Peyer's patch (tissue), 4 donors: ENCODE data around the gene DHDH. TPM values are rescaled to one million over a fixed set of nuclear protein-coding genes. Genes with fewer than 3 reads are reported as not detected.

Experiments
- DNase-seq, 3 donors: peaks; one replicate each; pipeline ENCODE4 v3.0.0-alpha.2; 2017 to 2019
- H3K27ac ChIP-seq, 4 donors: fragments of 200-600 bp; sonication (generic); one replicate each; pipeline ENCODE4 v1.5.1; 2016 to 2019
- H3K27me3 ChIP-seq, 2 donors: fragments of 200-600 bp; sonication (generic); one replicate each; pipeline ENCODE4 v1.5.1; 2019
- H3K36me3 ChIP-seq, 3 donors: fragments of 200-600 bp; sonication (generic); one replicate each; pipeline ENCODE4 v1.5.1; 2016 to 2019
- H3K4me1 ChIP-seq, 4 donors: fragments of 200-600 bp; sonication (generic); one replicate each; pipeline ENCODE4 v1.5.1; 2016 to 2019
- H3K4me3 ChIP-seq, 4 donors: fragments of 200-600 bp; sonication (generic); 1 replicate in 3 of 4; 2 replicates in 1 of 4; pipeline ENCODE4 v1.5.1; 2016 to 2019; ENCODE audit warnings: mild to moderate bottlenecking in 1 of 4
- H3K9me3 ChIP-seq, 4 donors: fragments of 200-600 bp; sonication (generic); one replicate each; pipeline ENCODE4 v1.5.1; 2016 to 2019; ENCODE audit warnings: mild to moderate bottlenecking in 1 of 4
- POLR2A ChIP-seq, 2 donors: fragments of 450-650 bp; IDR thresholded peaks; one replicate each; pipeline ENCODE4 v1.5.1; 2017; ENCODE audit warnings: antibody characterized with exemption in 2 of 2, mild to moderate bottlenecking in 2 of 2, moderate library complexity in 2 of 2
- total RNA-seq, 4 donors: library from RNA; depleted of rRNA; stranded (reverse); fragments of >200 nt; gene quantifications; one replicate each; pipeline ENCODE4 v1.1.0, GENCODE V29; 2016
- TF ChIP-seq, protein P1 (sequence below), 6 experiments: fragments of 450-650 bp in 4 of 6; fragments of 200-600 bp in 2 of 6; sonication (generic) in 1 of 6; IDR thresholded peaks; one replicate each; pipeline ENCODE4 v1.5.1; 2017 to 2019; ENCODE audit warnings: antibody characterized with exemption in 6 of 6, mild to moderate bottlenecking in 3 of 6, moderate library complexity in 1 of 6

The DHDH gene
- total RNA-seq, 4 donors from 2014 or later, result 14.6 to 55.5 (median 45.9) TPM; not detected in 1

- Histone ChIP-seq H3K27ac (no peak overlapping the region), H3K4me1 (no peaks in the 10 kb centered on the region), H3K9me3 (no peaks in the 10 kb centered on the region), H3K36me3 (peaks cover 0 to 63% (median 0%) of the 10 kb centered on the region in 3 donors), H3K27me3 (no peaks in the 10 kb centered on the region), H3K4me3 (no peak overlapping the region)
- TF ChIP-seq, protein P1, sequence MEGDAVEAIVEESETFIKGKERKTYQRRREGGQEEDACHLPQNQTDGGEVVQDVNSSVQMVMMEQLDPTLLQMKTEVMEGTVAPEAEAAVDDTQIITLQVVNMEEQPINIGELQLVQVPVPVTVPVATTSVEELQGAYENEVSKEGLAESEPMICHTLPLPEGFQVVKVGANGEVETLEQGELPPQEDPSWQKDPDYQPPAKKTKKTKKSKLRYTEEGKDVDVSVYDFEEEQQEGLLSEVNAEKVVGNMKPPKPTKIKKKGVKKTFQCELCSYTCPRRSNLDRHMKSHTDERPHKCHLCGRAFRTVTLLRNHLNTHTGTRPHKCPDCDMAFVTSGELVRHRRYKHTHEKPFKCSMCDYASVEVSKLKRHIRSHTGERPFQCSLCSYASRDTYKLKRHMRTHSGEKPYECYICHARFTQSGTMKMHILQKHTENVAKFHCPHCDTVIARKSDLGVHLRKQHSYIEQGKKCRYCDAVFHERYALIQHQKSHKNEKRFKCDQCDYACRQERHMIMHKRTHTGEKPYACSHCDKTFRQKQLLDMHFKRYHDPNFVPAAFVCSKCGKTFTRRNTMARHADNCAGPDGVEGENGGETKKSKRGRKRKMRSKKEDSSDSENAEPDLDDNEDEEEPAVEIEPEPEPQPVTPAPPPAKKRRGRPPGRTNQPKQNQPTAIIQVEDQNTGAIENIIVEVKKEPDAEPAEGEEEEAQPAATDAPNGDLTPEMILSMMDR (IDR thresholded peaks at IDR 0.05), result no peak
- no peak for TF ChIP-seq POLR2A (IDR thresholded peaks at IDR 0.05)
- no peak for DNase-seq
These were observed 43.6 kb downstream of the DHDH start for GRCh38 chr19:48977061-48977460.

GRCh38 chr19:48982280-48982679, 48.8 kb downstream of the DHDH start:
- Histone ChIP-seq H3K27me3 (no peaks in the 10 kb centered on the region), H3K9me3 (no peaks in the 10 kb centered on the region), H3K36me3 (peaks cover 0 to 54% (median 0%) of the 10 kb centered on the region in 3 donors), H3K27ac (no peak overlapping the region), H3K4me1 (no peaks in the 10 kb centered on the region), H3K4me3 (no peak overlapping the region)
- TF ChIP-seq POLR2A (IDR thresholded peaks at IDR 0.05), result no peak
- TF ChIP-seq, protein P1 (IDR thresholded peaks at IDR 0.05), result no peak
- no peak for DNase-seq

GRCh38 chr19:48985711-48986110, 52.2 kb downstream of the DHDH start:
- Histone ChIP-seq H3K27ac (no peak overlapping the region), H3K4me3 (no peak overlapping the region), H3K27me3 (no peaks in the 10 kb centered on the region), H3K9me3 (no peaks in the 10 kb centered on the region), H3K4me1 (peaks cover 0 to 5% (median 0%) of the 10 kb centered on the region in 4 donors), H3K36me3 (peaks cover 0 to 57% (median 0%) of the 10 kb centered on the region in 3 donors)
- TF ChIP-seq, protein P1 (IDR thresholded peaks at IDR 0.05), result no peak
- TF ChIP-seq POLR2A (IDR thresholded peaks at IDR 0.05), result no peak
- DNase-seq, result no peak

DNA sequence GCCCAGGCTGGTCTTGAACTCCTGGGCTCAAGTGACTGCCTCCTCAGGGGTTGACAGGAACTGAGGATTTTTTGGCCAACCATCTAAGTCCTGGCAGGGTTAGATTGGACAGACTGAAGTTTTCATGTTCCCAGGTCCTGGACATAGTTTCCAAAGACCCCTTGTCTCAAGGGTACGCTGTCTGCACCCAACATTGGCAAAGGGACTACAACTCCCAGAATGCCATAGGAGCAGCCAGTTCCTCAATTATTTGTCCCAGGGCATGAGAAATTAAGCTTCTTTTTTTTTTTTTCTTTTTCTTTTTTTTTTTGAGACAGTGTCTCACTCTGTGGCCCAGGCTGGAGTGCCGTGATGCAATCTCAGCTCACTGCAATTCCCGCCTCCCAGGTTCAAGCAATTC, 52.7 kb downstream of the DHDH start:
- Histone ChIP-seq H3K27me3 (no peaks in the 10 kb centered on the region), H3K9me3 (no peaks in the 10 kb centered on the region), H3K36me3 (peaks cover 0 to 56% (median 0%) of the 10 kb centered on the region in 3 donors), H3K4me1 (peaks cover 0 to 10% (median 0%) of the 10 kb centered on the region in 4 donors), H3K4me3 (no peak overlapping the region), H3K27ac (no peak overlapping the region)
- no peak for DNase-seq
- TF ChIP-seq, protein P1 (IDR thresholded peaks at IDR 0.05), result no peak
- TF ChIP-seq POLR2A (IDR thresholded peaks at IDR 0.05), result no peak

- TF ChIP-seq, protein P1 (IDR thresholded peaks at IDR 0.05), result no peak
- no peak for TF ChIP-seq POLR2A (IDR thresholded peaks at IDR 0.05)
- no peak overlapping the region for H3K27ac ChIP-seq
- no peaks in the 10 kb centered on the region for H3K9me3 ChIP-seq
- H3K4me1 ChIP-seq, result peaks cover 0 to 20% (median 6%) of the 10 kb centered on the region in 4 donors
- H3K4me3 ChIP-seq, result no peak overlapping the region
- no peaks in the 10 kb centered on the region for H3K27me3 ChIP-seq
- no peak for DNase-seq
- H3K36me3 ChIP-seq, result peaks cover 0 to 45% (median 0%) of the 10 kb centered on the region in 3 donors
These were observed 53.8 kb downstream of the DHDH start for GRCh38 chr19:48987323-48987722.

- peaks cover 0 to 20% (median 6%) of the 10 kb centered on the region in 4 donors for H3K4me1 ChIP-seq
- no peak overlapping the region for H3K4me3 ChIP-seq
- no peaks in the 10 kb centered on the region for H3K9me3 ChIP-seq
- H3K36me3 ChIP-seq, result peaks cover 0 to 36% (median 0%) of the 10 kb centered on the region in 3 donors
- no peaks in the 10 kb centered on the region for H3K27me3 ChIP-seq
- TF ChIP-seq, protein P1 (IDR thresholded peaks at IDR 0.05), result no peak
- no peak for TF ChIP-seq POLR2A (IDR thresholded peaks at IDR 0.05)
- H3K27ac ChIP-seq, result no peak overlapping the region
- no peak for DNase-seq
These were observed 54.8 kb downstream of the DHDH start for GRCh38 chr19:48988286-48988685.
